Breast epithelium (tissue), 4 donors: ENCODE results near the gene KIR2DL3. TPM values are rescaled to one million over a fixed set of nuclear protein-coding genes. Genes with fewer than 3 reads are reported as not detected.

Experiments
- DNase-seq, 2 donors: peaks; one replicate each; pipeline ENCODE4 v3.0.0-alpha.2; 2019; ENCODE audit warnings: low spot score in 2 of 2
- H3K27ac ChIP-seq, 2 donors: fragments of 200-600 bp; sonication (generic) in 1 of 2; one replicate each; pipeline ENCODE4 v1.5.1; 2016 to 2019; ENCODE audit warnings: mild to moderate bottlenecking in 1 of 2
- H3K27me3 ChIP-seq, 2 donors: fragments of 200-600 bp; sonication (generic) in 1 of 2; one replicate each; pipeline versions ENCODE4 v1.5.1 to v1.6.0; 2017 to 2019; ENCODE audit warnings: control low read depth in 1 of 2, mild to moderate bottlenecking in 1 of 2
- H3K36me3 ChIP-seq: fragments of 200-600 bp; one replicate; pipeline ENCODE4 v1.5.1; 2019
- H3K4me1 ChIP-seq, 2 donors: fragments of 200-600 bp; sonication (generic); one replicate each; pipeline ENCODE4 v1.5.1; 2016 to 2019; ENCODE audit warnings: control low read depth in 1 of 2
- H3K4me3 ChIP-seq, 3 donors: fragments of 200-600 bp; sonication (generic); 1 replicate in 2 of 3; 2 replicates in 1 of 3; pipeline ENCODE4 v1.5.1; 2016 to 2019; ENCODE audit warnings: mild to moderate bottlenecking in 3 of 3, moderate library complexity in 2 of 3
- H3K9me3 ChIP-seq, 2 donors: fragments of 200-600 bp; sonication (generic) in 1 of 2; one replicate each; pipeline ENCODE4 v1.5.1; 2016 to 2019; ENCODE audit warnings: control low read depth in 1 of 2
- POLR2A ChIP-seq: fragments of 450-650 bp; IDR thresholded peaks from one replicate; pipeline ENCODE4 v1.6.1; 2016; ENCODE audit warnings: antibody characterized with exemption, mild to moderate bottlenecking, moderate library complexity
- POLR2AphosphoS5 ChIP-seq, 3 donors: sonication (generic); formaldehyde crosslinking; IDR thresholded peaks; one replicate each; pipeline ENCODE4 v1.6.1; 2017; ENCODE audit warnings: antibody characterized with exemption in 3 of 3
- intact Hi-C: fragments of 100-400 bp; cut with DNase I; formaldehyde crosslinking; loops from one replicate; pipeline ENCODE4 v1.15.1; 2023; ENCODE audit warnings: low total_unique reads
- total RNA-seq, 3 donors: library from RNA; depleted of rRNA; stranded (reverse); fragments of >200 nt; gene quantifications; one replicate each; pipeline ENCODE4 v1.1.0, GENCODE V29; 2016
- TF ChIP-seq, protein P1 (sequence below), 3 donors: fragments of 450-650 bp; IDR thresholded peaks; one replicate each; pipeline ENCODE4 v1.5.1; 2016 to 2017; ENCODE audit warnings: antibody characterized with exemption in 3 of 3, mild to moderate bottlenecking in 3 of 3, moderate library complexity in 3 of 3

Gene KIR2DL3
- total RNA-seq, 3 donors from 2014 or later: not detected

DNA sequence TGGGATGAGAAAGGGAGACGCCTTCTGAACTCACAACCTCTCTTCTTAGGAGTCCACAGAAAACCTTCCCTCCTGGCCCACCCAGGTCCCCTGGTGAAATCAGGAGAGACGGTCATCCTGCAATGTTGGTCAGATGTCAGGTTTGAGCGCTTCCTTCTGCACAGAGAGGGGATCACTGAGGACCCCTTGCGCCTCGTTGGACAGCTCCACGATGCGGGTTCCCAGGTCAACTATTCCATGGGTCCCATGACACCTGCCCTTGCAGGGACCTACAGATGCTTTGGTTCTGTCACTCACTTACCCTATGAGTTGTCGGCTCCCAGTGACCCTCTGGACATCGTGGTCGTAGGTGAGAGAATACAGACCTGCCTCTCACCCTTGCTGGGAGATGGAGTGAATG, 10.8 kb upstream of the KIR2DL3 start:
- Histone ChIP-seq H3K27ac (no peak overlapping the region), H3K4me1 (no peaks in the 10 kb centered on the region), H3K4me3 (no peak overlapping the region), H3K9me3 (peaks cover 0 to 6% of the 10 kb centered on the region in 2 donors), H3K36me3 (no peaks in the 10 kb centered on the region), H3K27me3 (no peaks in the 10 kb centered on the region)
- no peak for DNase-seq
- TF ChIP-seq POLR2A (no peak), POLR2AphosphoS5 (IDR thresholded peaks at IDR 0.05) (no peak)
- TF ChIP-seq, protein P1, sequence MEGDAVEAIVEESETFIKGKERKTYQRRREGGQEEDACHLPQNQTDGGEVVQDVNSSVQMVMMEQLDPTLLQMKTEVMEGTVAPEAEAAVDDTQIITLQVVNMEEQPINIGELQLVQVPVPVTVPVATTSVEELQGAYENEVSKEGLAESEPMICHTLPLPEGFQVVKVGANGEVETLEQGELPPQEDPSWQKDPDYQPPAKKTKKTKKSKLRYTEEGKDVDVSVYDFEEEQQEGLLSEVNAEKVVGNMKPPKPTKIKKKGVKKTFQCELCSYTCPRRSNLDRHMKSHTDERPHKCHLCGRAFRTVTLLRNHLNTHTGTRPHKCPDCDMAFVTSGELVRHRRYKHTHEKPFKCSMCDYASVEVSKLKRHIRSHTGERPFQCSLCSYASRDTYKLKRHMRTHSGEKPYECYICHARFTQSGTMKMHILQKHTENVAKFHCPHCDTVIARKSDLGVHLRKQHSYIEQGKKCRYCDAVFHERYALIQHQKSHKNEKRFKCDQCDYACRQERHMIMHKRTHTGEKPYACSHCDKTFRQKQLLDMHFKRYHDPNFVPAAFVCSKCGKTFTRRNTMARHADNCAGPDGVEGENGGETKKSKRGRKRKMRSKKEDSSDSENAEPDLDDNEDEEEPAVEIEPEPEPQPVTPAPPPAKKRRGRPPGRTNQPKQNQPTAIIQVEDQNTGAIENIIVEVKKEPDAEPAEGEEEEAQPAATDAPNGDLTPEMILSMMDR (IDR thresholded peaks at IDR 0.05): no peak
- intact Hi-C loops: no loop called here

GRCh38 chr19:54728167-54728566, 10.1 kb upstream of the KIR2DL3 start:
- Histone ChIP-seq H3K9me3 (peaks cover 0 to 6% of the 10 kb centered on the region in 2 donors), H3K27me3 (no peaks in the 10 kb centered on the region), H3K4me3 (no peak overlapping the region), H3K27ac (no peak overlapping the region), H3K36me3 (no peaks in the 10 kb centered on the region), H3K4me1 (no peaks in the 10 kb centered on the region)
- TF ChIP-seq, protein P1 (IDR thresholded peaks at IDR 0.05): no peak
- TF ChIP-seq POLR2A: no peak
- TF ChIP-seq POLR2AphosphoS5 (IDR thresholded peaks at IDR 0.05): no peak
- DNase-seq: no peak
- intact Hi-C loops: no loop called here

DNA sequence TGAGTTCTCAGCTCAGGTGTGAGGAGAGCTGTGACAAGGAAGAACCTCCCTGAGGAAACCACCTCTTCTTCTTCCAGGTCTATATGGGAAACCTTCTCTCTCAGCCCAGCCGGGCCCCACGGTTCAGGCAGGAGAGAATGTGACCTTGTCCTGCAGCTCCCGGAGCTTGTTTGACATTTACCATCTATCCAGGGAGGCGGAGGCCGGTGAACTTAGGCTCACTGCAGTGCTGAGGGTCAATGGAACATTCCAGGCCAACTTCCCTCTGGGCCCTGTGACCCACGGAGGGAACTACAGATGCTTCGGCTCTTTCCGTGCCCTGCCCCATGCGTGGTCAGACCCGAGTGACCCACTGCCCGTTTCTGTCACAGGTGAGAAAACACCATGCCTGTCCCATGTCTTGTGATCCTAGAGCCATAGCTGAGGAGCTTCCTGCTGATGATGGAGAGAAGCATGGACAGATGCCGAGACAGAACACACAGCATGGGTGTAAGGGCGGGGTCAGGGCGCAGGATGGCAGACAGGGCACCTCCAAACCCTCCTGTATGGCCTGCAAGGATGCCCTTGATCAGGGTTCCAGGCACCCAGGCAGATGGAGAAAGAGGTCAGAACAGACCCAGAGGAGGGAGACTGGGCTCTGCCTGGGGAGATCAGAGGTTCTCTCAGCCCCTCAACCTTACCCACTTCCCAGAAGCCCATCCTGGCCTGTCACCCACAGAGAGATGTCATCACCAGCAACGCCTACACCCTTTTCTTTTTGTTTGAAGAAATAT, 8.7 kb upstream of the KIR2DL3 start:
- Histone ChIP-seq H3K4me3 (no peak overlapping the region), H3K9me3 (peaks cover 0 to 12% of the 10 kb centered on the region in 2 donors), H3K27ac (no peak overlapping the region), H3K4me1 (no peaks in the 10 kb centered on the region), H3K27me3 (no peaks in the 10 kb centered on the region), H3K36me3 (no peaks in the 10 kb centered on the region)
- TF ChIP-seq, protein P1 (IDR thresholded peaks at IDR 0.05): no peak
- TF ChIP-seq POLR2A: no peak
- TF ChIP-seq POLR2AphosphoS5 (IDR thresholded peaks at IDR 0.05): no peak
- no peak for DNase-seq
- intact Hi-C loops: no loop called here

DNA sequence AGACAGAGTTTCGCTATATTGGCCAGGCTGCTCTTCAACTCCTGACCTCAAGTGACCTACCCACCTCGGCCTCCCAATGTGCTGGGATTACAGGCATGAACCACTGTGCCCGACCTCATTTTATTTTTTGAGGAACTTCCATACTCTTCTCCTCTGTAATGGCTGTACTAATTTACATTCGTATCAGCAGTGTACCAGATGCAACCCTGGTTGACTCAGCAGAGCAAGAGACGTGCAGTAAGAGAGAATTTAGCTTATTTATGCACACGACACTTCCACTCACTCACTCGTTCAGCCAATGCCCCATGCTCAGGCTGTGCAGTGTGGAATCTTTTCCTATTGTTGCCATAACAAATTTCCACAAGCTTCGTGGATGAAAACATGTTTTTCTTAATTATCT, 7.1 kb upstream of the KIR2DL3 start:
- no peaks in the 10 kb centered on the region for H3K4me1 ChIP-seq
- H3K9me3 ChIP-seq: peaks cover 0 to 12% of the 10 kb centered on the region in 2 donors
- intact Hi-C loops: no loop called here
- no peak for DNase-seq
- H3K27me3 ChIP-seq: no peaks in the 10 kb centered on the region
- H3K4me3 ChIP-seq: no peak overlapping the region
- no peaks in the 10 kb centered on the region for H3K36me3 ChIP-seq
- no peak for TF ChIP-seq POLR2AphosphoS5 (IDR thresholded peaks at IDR 0.05)
- no peak overlapping the region for H3K27ac ChIP-seq

DNA sequence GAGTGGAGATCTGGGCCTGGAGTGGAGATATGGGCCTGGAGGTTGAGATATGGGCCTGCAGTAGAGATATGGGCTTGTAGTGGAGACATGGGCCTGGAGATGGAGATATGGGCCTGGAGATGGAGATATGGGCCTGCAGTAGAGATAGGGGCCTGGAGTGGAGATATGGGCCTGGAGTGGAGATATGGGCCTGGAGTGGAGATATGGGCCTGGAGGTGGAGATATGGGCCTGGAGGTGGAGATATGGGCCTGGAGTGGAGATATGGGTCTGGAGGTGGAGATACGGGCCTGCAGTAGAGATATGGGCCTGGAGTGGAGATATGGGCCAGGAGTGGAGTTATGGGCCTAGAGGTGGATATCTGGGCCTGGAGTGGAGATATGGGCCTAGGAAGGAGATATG, 402 bp downstream of the KIR2DL3 start:
- Histone ChIP-seq H3K4me3 (no peak overlapping the region), H3K4me1 (no peaks in the 10 kb centered on the region), H3K9me3 (peaks cover 0 to 4% of the 10 kb centered on the region in 2 donors), H3K27me3 (no peaks in the 10 kb centered on the region), H3K27ac (no peak overlapping the region), H3K36me3 (no peaks in the 10 kb centered on the region)
- DNase-seq: no peak
- TF ChIP-seq, protein P1 (IDR thresholded peaks at IDR 0.05): no peak
- TF ChIP-seq POLR2A (no peak), POLR2AphosphoS5 (IDR thresholded peaks at IDR 0.05) (no peak)
- intact Hi-C loops: no loop called here
